HepG2 (cell line): ENCODE results near the gene MRPL20. TPM values are rescaled to one million over a fixed set of nuclear protein-coding genes. Genes with fewer than 3 reads are reported as not detected.

Experiments used
- ATAC-seq: fragments of 200-7000 bp; cut with Tn5 transposase; 3 replicates; pipeline ENCODE4 v1.9.1; 2020; ENCODE audit warnings: mild to moderate bottlenecking, moderate library complexity
- BruUV-seq: library from RNA; stranded (reverse); fragments of 400-500 nt; replicated peaks from 2 replicates; lab custom pipeline; 2021; lab: Mats Ljungman, UMichigan
- CTCF ChIA-PET: fragments of 300-600 bp; formaldehyde crosslinking; extraction: SDS; loops from one replicate; lab custom pipeline; 2021; ENCODE audit warnings: low total read pairs, inconsistent platforms, low intra/inter-chr PET ratio; lab: Yijun Ruan, JAX
- POLR2A ChIA-PET: fragments of 350-600 bp; sonication (Branson Sonifier 250); formaldehyde crosslinking; loops from one replicate; lab custom pipeline; 2020; ENCODE audit warnings: antibody characterized with exemption, inconsistent platforms; lab: Yijun Ruan, JAX
- DNase-seq: peaks from one replicate; pipeline ENCODE4 v3.0.0-alpha.2; 2015; ENCODE audit warnings: low spot score
- FAIRE-seq: peaks from 3 replicates; lab custom pipeline; 2011; peaks lifted over from hg19 to GRCh38; lab: Jason Lieb, UNC
- H2AFZ ChIP-seq: one replicate; pipeline ENCODE4 v1.6.1; 2011; ENCODE audit warnings: low read length, inconsistent platforms
- H3K27ac ChIP-seq: fragments of 300-600 bp; 3 replicates; pipeline ENCODE4 v1.8.0; 2011; ENCODE audit warnings: mixed run types, mild to moderate bottlenecking, mixed read lengths, low read length, inconsistent platforms; ENCODE audit not compliant: insufficient read depth; ENCODE audit errors: extremely low read length
- H3K27me3 ChIP-seq, 2 experiments: fragments of 200-600 bp in 1 of 2; 2 replicates in 1 of 2; 3 replicates in 1 of 2; pipeline versions ENCODE4 v1.6.0 to v1.8.0; 2011; ENCODE audit warnings: low read length in 2 of 2, mild to moderate bottlenecking in 2 of 2, moderate library complexity in 2 of 2, inconsistent platforms in 1 of 2; ENCODE audit not compliant: insufficient read depth in 2 of 2, control insufficient read depth in 1 of 2
- H3K36me3 ChIP-seq, 2 experiments: fragments of 200-600 bp in 1 of 2; replicated peaks in 1 of 2; 2 replicates in 1 of 2; 3 replicates in 1 of 2; pipeline versions ENCODE4 v1.5.1 to v1.8.0; 2011; ENCODE audit warnings: low read length in 2 of 2, inconsistent platforms in 1 of 2; ENCODE audit not compliant: insufficient read depth in 2 of 2, control insufficient read depth in 1 of 2
- H3K4me1 ChIP-seq: 2 replicates; pipeline ENCODE4 v1.5.1; 2012; ENCODE audit warnings: low read length, inconsistent platforms; ENCODE audit not compliant: insufficient read depth
- H3K4me2 ChIP-seq: 2 replicates; pipeline ENCODE4 v1.6.0; 2011; ENCODE audit warnings: low read depth, low read length, inconsistent platforms
- H3K4me3 ChIP-seq, 3 experiments: fragments of 200-600 bp in 1 of 3; sonication (generic), shearing (Covaris generic) in 1 of 3; replicated peaks in 1 of 3; 2 replicates each; pipeline ENCODE4 v1.5.1; 2011 to 2016; ENCODE audit warnings: low read length in 3 of 3, inconsistent platforms in 2 of 3, low read depth in 2 of 3, mild to moderate bottlenecking in 2 of 3, control low read depth in 1 of 3, mixed read lengths in 1 of 3; ENCODE audit not compliant: insufficient read depth in 1 of 3
- H3K79me2 ChIP-seq: one replicate; pipeline ENCODE4 v1.6.1; 2011; ENCODE audit warnings: low read length, inconsistent platforms; ENCODE audit not compliant: insufficient read depth
- H3K9ac ChIP-seq: 2 replicates; pipeline ENCODE4 v1.6.0; 2011; ENCODE audit warnings: mild to moderate bottlenecking, low read depth, low read length, inconsistent platforms; ENCODE audit not compliant: insufficient read depth
- H3K9me3 ChIP-seq: 2 replicates; pipeline ENCODE4 v1.5.1; 2012; ENCODE audit warnings: mild to moderate bottlenecking, low read length
- H4K20me1 ChIP-seq: 2 replicates; pipeline ENCODE4 v1.6.0; 2011; ENCODE audit warnings: inconsistent platforms, mild to moderate bottlenecking, low read length, moderate library complexity; ENCODE audit not compliant: insufficient read depth
- AKAP8 ChIP-seq: sonication (generic); formaldehyde crosslinking; IDR thresholded peaks from 2 replicates; pipeline ENCODE4 v1.5.1; 2020; ENCODE audit warnings: mild to moderate bottlenecking, missing genetic modification reagents
- CBX1 ChIP-seq: IDR thresholded peaks from one replicate; pipeline ENCODE4 v1.6.1; 2016; ENCODE audit warnings: antibody characterized with exemption, low read depth
- HNF4G ChIP-seq, 2 experiments: sonication (generic) in 1 of 2; formaldehyde crosslinking in 1 of 2; IDR thresholded peaks; 2 replicates each; pipeline versions ENCODE4 v1.4.0 to v1.6.1; 2011 to 2020; ENCODE audit warnings: borderline replicate concordance in 2 of 2, low read depth in 2 of 2, mild to moderate bottlenecking in 2 of 2, low read length in 1 of 2, missing genetic modification reagents in 1 of 2, moderate library complexity in 1 of 2
- SNRNP70 ChIP-seq: fragments of 200-400 bp; formaldehyde crosslinking; IDR thresholded peaks from 2 replicates; pipeline ENCODE4 v1.6.1; 2017; ENCODE audit warnings: mild to moderate bottlenecking, low read depth, low read length, moderate library complexity
- TEAD3 ChIP-seq: optimal IDR thresholded peaks from 2 replicates; pipeline ENCODE3; 2016; ENCODE audit warnings: borderline replicate concordance
- TP53 ChIP-seq: sonication (generic); formaldehyde crosslinking; conservative IDR thresholded peaks from 2 replicates; pipeline ENCODE4 v1.4.0; 2020; ENCODE audit warnings: missing genetic modification reagents
- ZFP36L1 ChIP-seq: sonication (generic); formaldehyde crosslinking; IDR thresholded peaks from 2 replicates; pipeline ENCODE4 v1.8.0; 2022; ENCODE audit warnings: mild to moderate bottlenecking, missing genetic modification reagents, moderate library complexity
- ZFP62 ChIP-seq: sonication (generic); formaldehyde crosslinking; IDR thresholded peaks from 2 replicates; pipeline ENCODE4 v1.4.0; 2020; ENCODE audit warnings: missing genetic modification reagents
- ZNF773 ChIP-seq: sonication (generic); formaldehyde crosslinking; IDR thresholded peaks from 2 replicates; pipeline ENCODE4 v1.4.0; 2020; ENCODE audit warnings: missing genetic modification reagents, borderline replicate concordance
- ZSCAN21 ChIP-seq: sonication (generic); formaldehyde crosslinking; IDR thresholded peaks from 2 replicates; pipeline ENCODE4 v1.8.0; 2022; ENCODE audit warnings: mild to moderate bottlenecking, missing genetic modification reagents, moderate library complexity, borderline replicate concordance
- WGBS: methylation state at CpG from one replicate; pipeline ENCODE4 v1.1.6; 2017; ENCODE audit warnings: low lambda C conversion rate; 5-methylcytosine and 5-hydroxymethylcytosine counted together
- in situ Hi-C: cut with HindIII; loops from 2 replicates; pipeline ENCODE4 v1.10.0; 2017; ENCODE audit warnings: low pct_unique_long_range_greater_than_20kb; ENCODE audit not compliant: extremely low pct_ligation_motif_present
- intact Hi-C: fragments of 100-400 bp; cut with micrococcal nuclease; formaldehyde crosslinking; loops from one replicate; pipeline ENCODE4 v1.10.0; 2022; ENCODE audit not compliant: unreplicated experiment
- polyA plus RNA-seq, 8 experiments: library from polyadenylated mRNA; depleted of rRNA in 3 of 8; stranded (reverse) in 7 of 8; unstranded in 1 of 8; fragments of >200 nt; fragmentation: Illumina TruSeq in 4 of 8; extraction: Trizol in 4 of 8; gene quantifications; 2 replicates each; pipeline versions ENCODE4 v1.2.1 to v1.2.3, GENCODE V29; 2011 to 2016; ENCODE audit warnings: low read depth in 4 of 8, missing spikeins in 1 of 8, mixed read lengths in 1 of 8; ENCODE audit not compliant: insufficient read depth in 1 of 8
- total RNA-seq, 5 experiments: library from RNA; depleted of rRNA; stranded (reverse); fragments of >200 nt; fragmentation: Illumina TruSeq; extraction: Trizol; gene quantifications; 2 replicates each; pipeline ENCODE4 v1.2.3, GENCODE V29; 2016; ENCODE audit warnings: low read depth in 1 of 5
- TF ChIP-seq, protein P1 (sequence below): IDR thresholded peaks from 2 replicates; pipeline ENCODE4 v1.6.1; 2016; ENCODE audit warnings: control low read depth
- TF ChIP-seq, protein P2 (sequence below): sonication (generic); formaldehyde crosslinking; IDR thresholded peaks from 2 replicates; pipeline ENCODE4 v1.5.1; 2020; ENCODE audit warnings: missing genetic modification reagents, mild to moderate bottlenecking, borderline replicate concordance
- TF ChIP-seq, protein P3 (sequence below): IDR thresholded peaks from 2 replicates; pipeline ENCODE4 v1.6.1; 2012; ENCODE audit warnings: low read length, improper control_type of control experiment
- TF ChIP-seq, protein P4 (sequence below): sonication (generic); formaldehyde crosslinking; conservative IDR thresholded peaks from 2 replicates; pipeline ENCODE4 v1.8.0; 2022; ENCODE audit warnings: missing genetic modification reagents

MRPL20 gene
- total and polyA plus RNA-seq, 2 of the 13 experiments (the other 11 are each of a cell fraction or from before 2014, with no cell fraction given), result 59.2 to 127 TPM

DNA sequence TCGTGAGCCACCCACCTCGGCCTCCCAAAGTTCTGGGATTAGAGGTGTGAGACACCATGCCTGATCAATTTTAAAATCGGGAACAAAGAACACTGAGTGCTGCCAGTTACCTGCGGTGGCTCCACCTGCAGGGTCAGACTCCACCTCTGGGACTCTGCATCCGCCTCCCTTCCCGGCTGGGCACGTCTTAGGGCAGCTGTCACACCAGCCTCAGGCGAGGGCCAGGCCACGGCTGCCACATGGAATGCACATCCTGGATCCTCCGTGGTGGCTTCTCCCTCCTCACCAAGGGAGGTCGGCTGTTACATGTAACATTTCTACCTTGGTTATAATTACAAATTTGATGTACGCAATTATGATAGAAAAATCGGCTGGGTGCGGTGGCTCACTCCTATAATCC, 42.8 kb downstream of the MRPL20 start (continued):
- TF ChIP-seq TP53 (CRISPR knock-in tag) (no peak), ZSCAN21 (no peak), TEAD3 (CRISPR knock-in tag) (no peak), ZNF773 (CRISPR knock-in tag) (no peak)
- TF ChIP-seq, protein P1, sequence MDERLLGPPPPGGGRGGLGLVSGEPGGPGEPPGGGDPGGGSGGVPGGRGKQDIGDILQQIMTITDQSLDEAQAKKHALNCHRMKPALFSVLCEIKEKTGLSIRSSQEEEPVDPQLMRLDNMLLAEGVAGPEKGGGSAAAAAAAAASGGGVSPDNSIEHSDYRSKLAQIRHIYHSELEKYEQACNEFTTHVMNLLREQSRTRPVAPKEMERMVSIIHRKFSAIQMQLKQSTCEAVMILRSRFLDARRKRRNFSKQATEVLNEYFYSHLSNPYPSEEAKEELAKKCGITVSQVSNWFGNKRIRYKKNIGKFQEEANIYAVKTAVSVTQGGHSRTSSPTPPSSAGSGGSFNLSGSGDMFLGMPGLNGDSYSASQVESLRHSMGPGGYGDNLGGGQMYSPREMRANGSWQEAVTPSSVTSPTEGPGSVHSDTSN (CRISPR knock-in tag), result no peak

DNA sequence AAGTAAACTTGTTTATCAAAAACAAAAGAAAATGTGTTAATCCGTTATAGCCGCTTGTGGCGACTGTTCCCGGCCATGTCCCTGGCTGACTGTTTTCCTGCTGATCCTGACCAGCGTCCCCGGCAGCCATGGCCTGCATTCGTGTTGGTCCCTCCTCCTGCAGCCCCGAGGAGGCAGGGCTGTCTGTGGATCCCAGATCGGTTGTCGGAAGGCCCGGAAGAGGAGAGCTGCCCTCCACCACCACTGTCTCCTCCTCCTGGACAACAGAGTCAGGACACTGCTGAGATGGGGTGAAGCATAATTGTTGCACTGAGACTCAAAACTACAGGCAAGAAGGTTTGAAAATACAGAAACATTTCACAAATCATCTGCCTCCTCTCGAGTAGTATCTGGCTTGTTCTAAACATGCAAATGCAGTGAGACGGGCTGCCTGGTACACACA, 45.1 kb downstream of the MRPL20 start:
- H2AFZ ChIP-seq, result peak overlapping the region; percentile 75
- WGBS, result 0% methylated on average over 13 of the region's 13 CpGs
- H3K27me3 ChIP-seq, result no peaks in the 10 kb centered on the region
- DNase-seq (peak; percentile 75), ATAC-seq (peak; percentile 60), FAIRE-seq (peak; percentile 60)
- no peaks in the 10 kb centered on the region for H3K9me3 ChIP-seq
- POLR2A ChIA-PET, result interaction anchor here (1.0 to 1.6 kb wide), 3 partner anchors 10 to 15 kb away, joined by 6 to 15 read pairs (median 7); partner anchors contain the start of gene AURKAIP1
- H3K9ac ChIP-seq, result peak overlapping the region; percentile 48
- H3K27ac ChIP-seq, result peak overlapping the region; percentile 24
- H3K36me3 ChIP-seq, result no peaks in the 10 kb centered on the region
- intact Hi-C loops, result no loop called here
- H3K4me1 ChIP-seq, result peaks cover 53% of the 10 kb centered on the region
- CTCF ChIA-PET, result no interaction called here
- in situ Hi-C loops, result no loop called here
- peaks cover under 1% of the 10 kb centered on the region for H3K79me2 ChIP-seq
- H4K20me1 ChIP-seq, result no peaks in the 10 kb centered on the region
- peak overlapping the region; percentile 23 to 48 (median 25); a peak in 5 of 6 replicates for H3K4me3 ChIP-seq
- BruUV-seq, result no TSS peak
- peak overlapping the region; percentile 74 for H3K4me2 ChIP-seq
- TF ChIP-seq CBX1 (no peak), ZFP36L1 (CRISPR knock-in tag) (no peak), ZFP62 (no peak), AKAP8 (CRISPR knock-in tag) (peak; percentile 63; the same call in 1 of the 2 replicates), HNF4G (IDR thresholded peaks at IDR 0.05; ENCODE audit: borderline replicate concordance, low read depth, low read length) (no peak), HNF4G (CRISPR knock-in tag; IDR thresholded peaks at IDR 0.05; ENCODE audit: borderline replicate concordance, low read depth) (no peak), SNRNP70 (no peak)
- TF ChIP-seq, protein P2, sequence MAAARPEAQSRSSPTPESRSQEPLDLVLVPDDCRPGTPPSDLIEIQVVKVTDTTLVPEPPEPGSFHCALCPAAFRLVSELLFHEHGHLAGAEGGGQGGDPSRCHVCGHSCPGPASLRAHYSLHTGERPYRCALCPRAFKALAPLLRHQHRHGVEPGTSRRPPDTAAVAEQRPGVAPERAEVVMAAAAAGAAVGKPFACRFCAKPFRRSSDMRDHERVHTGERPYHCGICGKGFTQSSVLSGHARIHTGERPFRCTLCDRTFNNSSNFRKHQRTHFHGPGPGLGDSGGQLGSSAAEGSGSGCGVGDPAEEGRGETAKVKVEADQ (CRISPR knock-in tag), result no peak
- TF ChIP-seq, protein P3, sequence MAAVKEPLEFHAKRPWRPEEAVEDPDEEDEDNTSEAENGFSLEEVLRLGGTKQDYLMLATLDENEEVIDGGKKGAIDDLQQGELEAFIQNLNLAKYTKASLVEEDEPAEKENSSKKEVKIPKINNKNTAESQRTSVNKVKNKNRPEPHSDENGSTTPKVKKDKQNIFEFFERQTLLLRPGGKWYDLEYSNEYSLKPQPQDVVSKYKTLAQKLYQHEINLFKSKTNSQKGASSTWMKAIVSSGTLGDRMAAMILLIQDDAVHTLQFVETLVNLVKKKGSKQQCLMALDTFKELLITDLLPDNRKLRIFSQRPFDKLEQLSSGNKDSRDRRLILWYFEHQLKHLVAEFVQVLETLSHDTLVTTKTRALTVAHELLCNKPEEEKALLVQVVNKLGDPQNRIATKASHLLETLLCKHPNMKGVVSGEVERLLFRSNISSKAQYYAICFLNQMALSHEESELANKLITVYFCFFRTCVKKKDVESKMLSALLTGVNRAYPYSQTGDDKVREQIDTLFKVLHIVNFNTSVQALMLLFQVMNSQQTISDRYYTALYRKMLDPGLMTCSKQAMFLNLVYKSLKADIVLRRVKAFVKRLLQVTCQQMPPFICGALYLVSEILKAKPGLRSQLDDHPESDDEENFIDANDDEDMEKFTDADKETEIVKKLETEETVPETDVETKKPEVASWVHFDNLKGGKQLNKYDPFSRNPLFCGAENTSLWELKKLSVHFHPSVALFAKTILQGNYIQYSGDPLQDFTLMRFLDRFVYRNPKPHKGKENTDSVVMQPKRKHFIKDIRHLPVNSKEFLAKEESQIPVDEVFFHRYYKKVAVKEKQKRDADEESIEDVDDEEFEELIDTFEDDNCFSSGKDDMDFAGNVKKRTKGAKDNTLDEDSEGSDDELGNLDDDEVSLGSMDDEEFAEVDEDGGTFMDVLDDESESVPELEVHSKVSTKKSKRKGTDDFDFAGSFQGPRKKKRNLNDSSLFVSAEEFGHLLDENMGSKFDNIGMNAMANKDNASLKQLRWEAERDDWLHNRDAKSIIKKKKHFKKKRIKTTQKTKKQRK, result no peak
- TF ChIP-seq, protein P4, sequence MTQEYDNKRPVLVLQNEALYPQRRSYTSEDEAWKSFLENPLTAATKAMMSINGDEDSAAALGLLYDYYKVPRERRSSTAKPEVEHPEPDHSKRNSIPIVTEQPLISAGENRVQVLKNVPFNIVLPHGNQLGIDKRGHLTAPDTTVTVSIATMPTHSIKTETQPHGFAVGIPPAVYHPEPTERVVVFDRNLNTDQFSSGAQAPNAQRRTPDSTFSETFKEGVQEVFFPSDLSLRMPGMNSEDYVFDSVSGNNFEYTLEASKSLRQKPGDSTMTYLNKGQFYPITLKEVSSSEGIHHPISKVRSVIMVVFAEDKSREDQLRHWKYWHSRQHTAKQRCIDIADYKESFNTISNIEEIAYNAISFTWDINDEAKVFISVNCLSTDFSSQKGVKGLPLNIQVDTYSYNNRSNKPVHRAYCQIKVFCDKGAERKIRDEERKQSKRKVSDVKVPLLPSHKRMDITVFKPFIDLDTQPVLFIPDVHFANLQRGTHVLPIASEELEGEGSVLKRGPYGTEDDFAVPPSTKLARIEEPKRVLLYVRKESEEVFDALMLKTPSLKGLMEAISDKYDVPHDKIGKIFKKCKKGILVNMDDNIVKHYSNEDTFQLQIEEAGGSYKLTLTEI (CRISPR knock-in tag), result no peak
